ENCODE measurements around the gene NUDT2.
"Not testable (repeated sequence)": the region's sequence is repeated elsewhere in the genome, so short reads cannot be mapped to it uniquely, and the experiment has no call there.

The NUDT2 gene

GRCh38 chr9:34337403-34337802 is 8.0 kb downstream of the NUDT2 start:
- no peak for DNase-seq

GRCh38 chr9:34338079-34338478 is 8.7 kb downstream of the NUDT2 start:
- DNase-seq, result not testable (repeated sequence)

- no peak for DNase-seq
Measured at GRCh38 chr9:34338665-34339385, 9.5 kb downstream of the NUDT2 start.

- DNase-seq, result no peak
Measured at GRCh38 chr9:34341659-34342295, 12.4 kb downstream of the NUDT2 start.

GRCh38 chr9:34343090-34343489 is 13.7 kb downstream of the NUDT2 start:
- DNase-seq, result no peak

- DNase-seq, result no peak
Measured at GRCh38 chr9:34343605-34344004, 14.2 kb downstream of the NUDT2 start.

GRCh38 chr9:34346873-34347799 is 17.8 kb downstream of the NUDT2 start:
- DNase-seq, result no peak

- no peak for DNase-seq
Measured at GRCh38 chr9:34347800-34348158, 18.4 kb downstream of the NUDT2 start.

- DNase-seq, result no peak
Measured at GRCh38 chr9:34349324-34349723, 20.0 kb downstream of the NUDT2 start.

GRCh38 chr9:34352122-34352652 is 22.8 kb downstream of the NUDT2 start:
- DNase-seq, result not testable (repeated sequence)

- not testable (repeated sequence) for DNase-seq
Measured at GRCh38 chr9:34352957-34353356, 23.6 kb downstream of the NUDT2 start.

- no peak for DNase-seq
Measured at GRCh38 chr9:34362614-34363214, 33.3 kb downstream of the NUDT2 start.

GRCh38 chr9:34363619-34364351 is 34.4 kb downstream of the NUDT2 start:
- no peak for DNase-seq

GRCh38 chr9:34365282-34365681 is 35.9 kb downstream of the NUDT2 start:
- DNase-seq, result no peak

- DNase-seq, result no peak
Measured at GRCh38 chr9:34366365-34366764, 37.0 kb downstream of the NUDT2 start.

- not testable (repeated sequence) for DNase-seq
Measured at GRCh38 chr9:34367751-34368410, 38.5 kb downstream of the NUDT2 start.

- not testable (repeated sequence) for DNase-seq
Measured at GRCh38 chr9:34368796-34369195, 39.4 kb downstream of the NUDT2 start.

- no peak for DNase-seq
Measured at GRCh38 chr9:34369636-34370035, 40.3 kb downstream of the NUDT2 start.

- DNase-seq, result no peak
Measured at GRCh38 chr9:34370335-34370969, 41.1 kb downstream of the NUDT2 start.

- no peak for DNase-seq
Measured at GRCh38 chr9:34370970-34371880, 41.9 kb downstream of the NUDT2 start.

Data from NCI-H526 (cell line).